ENCODE measurements around the gene PKD2L1. TPM values are rescaled to one million over a fixed set of nuclear protein-coding genes. Genes with fewer than 3 reads are reported as not detected.
"Not testable (repeated sequence)": the region's sequence is repeated elsewhere in the genome, so short reads cannot be mapped to it uniquely, and the experiment has no call there.

PKD2L1 gene
- total RNA-seq, 1 donor = not detected

DNA sequence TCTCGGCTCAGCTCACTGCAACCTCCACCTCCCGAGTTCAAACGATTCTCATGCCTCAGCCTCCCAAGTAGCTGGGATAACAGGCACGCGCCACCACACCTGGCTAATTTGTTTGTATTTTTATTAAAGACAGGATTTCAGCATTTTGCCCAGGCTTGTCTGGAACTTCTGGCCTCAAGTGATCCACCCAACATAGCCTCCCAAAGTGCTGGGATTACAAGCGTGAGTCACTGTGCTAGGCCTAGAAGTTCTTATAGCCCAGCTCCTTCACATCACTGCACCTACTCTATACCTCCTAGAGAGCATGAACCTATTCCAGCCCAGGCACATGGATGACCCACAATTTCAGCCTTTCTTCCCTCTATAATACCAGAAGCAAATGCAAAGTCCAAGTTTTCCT, 42.3 kb downstream of the PKD2L1 start:
- DNase-seq (ENCODE audit: low read depth in 2 of 3, low spot score in 2 of 3) = no peak

DNA sequence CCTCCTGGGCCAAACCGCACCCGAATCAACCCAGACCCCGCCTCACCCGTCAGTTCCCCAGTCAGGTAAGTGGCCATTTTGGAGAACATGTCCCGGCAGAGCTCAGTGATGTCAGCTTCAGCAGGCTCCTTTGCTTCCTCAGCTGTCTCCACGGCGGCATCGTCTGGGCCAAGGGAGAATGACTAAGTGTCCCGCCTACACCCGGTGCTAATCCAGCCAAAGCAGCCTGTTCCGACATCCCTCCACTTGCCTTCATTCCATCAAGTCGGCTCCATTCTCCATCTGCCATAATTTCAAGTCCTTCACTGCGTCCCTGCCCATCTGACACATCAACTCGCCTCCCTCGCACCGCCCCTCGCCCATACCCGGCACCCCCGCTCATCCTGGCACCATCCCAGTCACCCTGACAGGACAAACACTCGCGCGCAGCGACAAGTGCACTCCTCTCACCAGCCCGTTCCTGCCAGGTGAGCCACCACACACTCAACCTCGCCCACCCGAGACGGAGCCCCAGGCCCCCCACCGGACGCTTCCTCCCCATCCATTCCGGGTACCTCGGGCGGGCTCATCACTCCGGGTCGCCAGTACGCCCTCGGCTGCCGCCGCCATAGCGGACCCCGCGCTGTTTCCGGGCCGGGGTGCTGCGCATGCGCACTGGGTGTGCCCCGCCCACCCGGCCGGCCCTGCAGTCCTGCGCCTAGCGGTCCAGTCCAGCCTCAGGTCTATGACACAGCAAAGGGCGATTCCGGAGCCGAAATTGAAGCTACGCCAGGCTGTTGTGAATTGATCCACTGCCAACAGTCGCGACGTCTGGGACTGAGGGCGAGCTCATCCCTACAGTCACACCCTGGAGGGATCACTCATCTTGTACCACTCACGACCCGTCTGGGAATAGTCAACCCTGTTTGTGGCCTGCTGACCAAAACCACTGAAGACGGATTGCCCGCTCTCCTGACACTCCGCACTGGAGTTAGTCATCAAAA, 43.7 kb downstream of the PKD2L1 start, which contains the start of gene BLOC1S2:
TSS of gene BLOC1S2 (minus strand) at position 630 of the 983 bp plus-strand sequence. CDS start at position 609, 21 bp downstream.
- peak; percentile 76 to 89 (median 82) for DNase-seq (ENCODE audit: low read depth in 2 of 3, low spot score in 2 of 3)

DNA sequence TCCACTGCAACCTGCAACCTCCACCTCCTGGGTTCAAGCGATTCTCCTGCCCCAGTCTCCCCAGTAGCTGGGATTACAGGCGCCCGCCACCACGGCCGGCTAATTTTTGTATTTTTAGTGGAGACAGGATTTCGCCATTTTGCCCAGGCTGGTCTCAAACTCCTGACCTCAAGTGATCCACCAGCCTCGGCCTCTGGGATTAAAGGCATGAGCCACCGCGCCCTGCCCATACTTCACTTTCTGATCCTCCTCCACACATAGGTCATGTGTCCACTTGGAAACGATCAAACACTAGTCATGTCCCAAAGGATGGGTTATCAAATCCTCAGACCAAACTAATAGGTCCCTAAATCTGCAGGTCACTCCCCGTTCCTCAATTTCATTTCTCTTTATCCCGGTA, 44.7 kb downstream of the PKD2L1 start:
- DNase-seq (ENCODE audit: low read depth in 2 of 3, low spot score in 2 of 3) = not testable (repeated sequence)

DNA sequence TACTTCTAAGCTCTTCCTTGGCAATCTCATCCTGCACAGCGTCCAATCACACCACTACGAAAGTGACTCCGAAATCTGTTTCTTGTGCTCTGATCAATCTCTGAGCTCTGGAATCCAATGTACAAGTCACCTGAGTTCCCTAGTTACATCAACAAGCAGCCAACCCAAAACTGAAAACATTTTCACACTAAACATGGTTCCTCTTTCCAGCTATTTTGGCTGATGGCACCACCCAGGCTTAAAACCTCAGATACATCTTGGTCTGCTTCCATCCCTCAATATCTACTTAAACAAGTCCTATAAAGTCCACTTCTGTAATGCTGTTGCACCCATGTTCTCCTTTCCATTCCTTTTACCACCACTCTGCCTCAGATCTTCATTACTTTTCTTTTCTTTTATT, 47.1 kb downstream of the PKD2L1 start:
- DNase-seq (ENCODE audit: low read depth in 2 of 3, low spot score in 2 of 3) = no peak

DNA sequence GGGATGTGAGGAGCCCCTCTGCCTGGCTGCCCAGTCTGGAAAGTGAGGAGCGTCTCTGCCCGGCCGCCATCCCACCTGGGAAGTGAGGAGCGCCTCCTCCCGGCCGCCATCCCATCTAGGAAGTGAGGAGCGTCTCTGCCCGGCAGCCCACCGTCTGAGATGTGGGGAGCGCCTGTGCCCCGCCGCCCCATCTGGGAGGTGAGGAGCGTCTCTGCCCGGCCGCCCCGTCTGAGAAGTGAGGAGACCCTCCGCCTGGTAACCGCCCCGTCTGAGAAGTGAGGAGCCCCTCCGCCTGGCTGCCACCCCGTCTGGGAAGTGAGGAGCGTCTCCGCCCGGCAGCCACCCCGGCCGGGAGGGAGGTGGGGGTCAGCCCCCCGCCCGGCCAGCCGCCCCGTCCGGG, 53.1 kb downstream of the PKD2L1 start:
- DNase-seq (ENCODE audit: low read depth in 2 of 3, low spot score in 2 of 3) = not testable (repeated sequence)

DNA sequence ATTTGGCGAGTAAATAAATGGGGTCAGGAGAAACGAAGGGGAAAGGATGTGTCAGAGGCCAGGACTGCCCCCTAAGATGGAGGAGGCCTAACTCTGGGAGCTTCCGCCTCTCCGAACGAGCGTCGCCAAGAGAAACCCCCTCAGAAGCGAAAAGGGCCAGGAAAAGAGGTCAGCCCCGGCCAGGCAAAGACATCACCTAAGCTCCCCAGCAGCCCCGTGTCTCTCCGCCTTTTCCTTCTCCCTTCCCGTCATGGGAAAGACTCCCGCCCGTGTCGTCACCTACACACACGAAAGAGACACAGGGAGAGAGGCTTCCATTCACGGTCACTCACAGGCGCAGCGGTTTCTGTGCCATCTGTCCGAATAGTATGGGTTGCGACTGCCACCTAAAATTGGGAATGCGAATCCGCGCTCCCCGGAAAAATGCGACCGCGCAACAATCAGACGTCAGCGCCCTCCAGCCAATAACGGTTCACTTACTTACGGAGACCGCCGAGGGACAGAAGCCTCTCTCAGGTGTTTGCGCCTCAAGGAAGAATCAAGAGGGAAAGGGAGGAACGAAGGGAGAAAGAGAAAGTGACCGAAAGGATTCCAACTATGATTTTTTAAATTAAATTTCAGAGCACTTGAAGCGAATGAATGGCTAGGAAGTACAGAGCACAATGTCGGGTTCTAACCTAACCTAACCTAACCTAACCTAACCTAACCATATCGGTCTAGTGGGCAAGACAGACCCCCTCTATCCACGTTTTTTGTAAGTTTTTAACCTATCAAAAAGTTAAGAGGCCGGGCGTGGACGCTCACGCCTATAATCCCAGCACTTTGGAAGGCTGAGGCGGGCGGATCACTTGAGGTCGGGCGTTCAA, 62.6 kb downstream of the PKD2L1 start, which contains the start of gene CWF19L1:
TSS of gene CWF19L1 (minus strand) at position 400 of the 866 bp plus-strand sequence. CDS start at position 355, 45 bp downstream.
- peak; percentile 58 to 82 (median 79) for DNase-seq (ENCODE audit: low read depth in 2 of 3, low spot score in 2 of 3)

DNA sequence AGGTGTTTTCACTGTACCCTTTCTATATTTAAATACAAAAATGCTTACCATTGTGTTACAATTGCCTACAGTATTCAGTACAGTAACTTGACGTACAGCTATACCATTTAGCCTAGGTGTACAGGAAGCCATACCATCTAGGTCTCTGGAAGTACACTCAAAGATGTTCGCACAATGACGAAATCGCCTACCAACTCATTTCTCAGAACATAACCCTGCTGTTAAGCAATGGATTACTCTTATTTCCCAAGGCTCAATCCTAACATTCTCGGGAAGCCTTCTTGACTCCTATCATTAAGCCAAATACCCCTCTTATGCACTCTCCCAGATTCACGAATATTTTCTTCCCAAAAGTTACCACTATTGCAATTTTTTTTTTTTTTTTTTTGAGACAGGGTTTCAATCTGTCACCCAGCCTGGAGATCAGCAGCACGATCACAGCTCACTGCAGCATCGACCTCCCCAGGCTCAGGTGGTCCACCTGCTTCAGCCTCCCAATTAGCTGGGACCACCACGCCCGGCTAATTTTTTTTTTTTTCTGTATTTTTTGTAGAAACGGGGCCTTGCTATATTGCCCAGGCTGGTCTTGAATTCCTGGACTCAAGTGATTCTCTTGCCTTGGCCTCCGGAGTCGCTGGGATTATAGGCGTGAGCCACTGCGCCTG, 64.1 kb downstream of the PKD2L1 start:
- DNase-seq (ENCODE audit: low read depth in 2 of 3, low spot score in 2 of 3) = no peak

DNA sequence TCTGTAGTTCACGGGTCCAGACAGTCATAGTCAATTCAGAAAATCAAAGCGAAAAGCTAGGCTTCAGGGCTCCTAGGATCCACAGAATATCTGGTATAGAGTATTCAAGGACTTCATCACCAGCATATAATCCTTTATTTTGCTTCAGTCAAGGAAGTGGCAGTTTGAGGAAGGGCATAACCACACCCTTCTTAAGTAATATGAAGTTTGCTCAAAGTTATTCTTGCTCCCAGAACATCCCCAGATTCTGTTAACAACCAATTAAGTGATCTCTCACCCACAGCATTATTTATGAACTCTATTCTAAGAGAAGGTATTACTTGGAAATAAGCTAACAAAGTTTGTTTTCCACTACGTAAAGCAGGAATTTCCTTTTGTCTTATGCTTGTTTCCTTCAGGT, 75.8 kb downstream of the PKD2L1 start:
- no peak for DNase-seq (ENCODE audit: low read depth in 2 of 3, low spot score in 2 of 3)

DNA sequence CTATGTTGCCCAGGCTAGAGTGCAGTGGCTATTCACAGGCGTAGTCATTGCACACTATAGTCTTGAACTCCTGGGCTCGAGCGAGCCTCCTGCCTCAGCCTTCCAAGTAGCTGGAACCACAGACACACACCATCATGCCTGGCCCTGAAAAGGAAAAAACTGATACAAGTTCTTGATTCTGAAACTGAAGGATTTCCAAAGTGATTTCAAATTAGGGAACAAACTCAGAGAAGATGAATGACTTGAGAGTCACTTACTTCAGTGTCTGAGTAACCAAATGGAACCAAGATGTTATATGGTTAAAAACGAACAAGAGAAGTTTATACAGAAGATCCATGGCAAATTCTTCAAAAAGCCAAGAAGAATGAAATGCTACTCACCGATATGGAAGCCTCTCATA, 77.0 kb downstream of the PKD2L1 start:
- DNase-seq (ENCODE audit: low read depth in 2 of 3, low spot score in 2 of 3) = no peak

DNA sequence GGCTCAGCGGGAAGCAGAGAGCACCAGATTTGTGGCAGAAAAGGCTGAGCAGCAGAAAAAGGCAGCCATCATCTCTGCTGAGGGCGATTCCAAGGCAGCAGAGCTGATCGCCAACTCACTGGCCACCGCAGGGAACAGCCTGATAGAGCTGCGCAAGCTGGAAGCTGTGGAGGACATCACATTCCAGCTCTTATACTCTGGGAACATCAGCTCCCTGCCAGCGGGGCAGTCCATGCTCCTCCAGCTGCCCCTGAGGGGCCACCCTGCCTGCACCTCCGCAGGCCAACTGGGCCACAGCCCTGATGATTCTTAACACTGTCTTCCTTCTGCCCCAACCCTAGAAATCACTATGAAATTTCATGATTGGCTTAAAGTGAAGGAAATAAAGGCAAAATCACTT, 81.2 kb downstream of the PKD2L1 start:
- DNase-seq (ENCODE audit: low read depth in 2 of 3, low spot score in 2 of 3) = no peak

DNA sequence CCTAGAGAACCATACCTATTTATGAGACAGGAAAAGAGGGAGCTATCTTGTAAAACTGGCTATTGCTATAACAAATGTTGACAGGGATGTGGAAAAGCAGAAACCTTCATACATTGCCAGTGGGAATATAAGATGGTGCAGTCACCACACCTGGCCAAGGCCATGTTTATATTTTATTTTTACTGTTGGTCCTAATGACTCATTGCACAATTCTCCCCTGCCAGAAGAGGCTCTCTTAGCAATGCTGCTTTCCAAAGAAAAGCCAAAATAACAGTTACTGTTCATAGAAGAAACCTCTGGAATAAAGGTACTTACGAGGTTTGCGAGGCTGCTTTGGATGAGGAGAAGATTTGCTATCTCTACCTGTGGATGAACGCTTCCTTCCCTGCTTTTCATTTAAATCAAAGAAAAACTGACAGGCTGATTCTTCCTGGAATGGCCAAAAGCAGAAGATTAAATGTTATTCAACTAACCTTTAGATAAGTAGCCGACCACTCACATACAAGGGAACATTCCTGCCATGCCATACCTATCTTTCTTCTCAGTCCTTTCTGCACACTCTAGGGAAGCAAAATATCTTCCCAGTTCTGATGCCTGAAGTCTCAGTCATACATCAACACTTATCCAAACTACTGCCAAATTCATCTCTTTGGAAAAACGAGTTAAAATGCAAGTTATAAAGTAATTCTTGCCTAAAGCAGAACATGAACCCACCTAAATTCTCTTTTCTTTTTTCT, 84.4 kb downstream of the PKD2L1 start:
- DNase-seq (ENCODE audit: low read depth in 2 of 3, low spot score in 2 of 3) = no peak

DNA sequence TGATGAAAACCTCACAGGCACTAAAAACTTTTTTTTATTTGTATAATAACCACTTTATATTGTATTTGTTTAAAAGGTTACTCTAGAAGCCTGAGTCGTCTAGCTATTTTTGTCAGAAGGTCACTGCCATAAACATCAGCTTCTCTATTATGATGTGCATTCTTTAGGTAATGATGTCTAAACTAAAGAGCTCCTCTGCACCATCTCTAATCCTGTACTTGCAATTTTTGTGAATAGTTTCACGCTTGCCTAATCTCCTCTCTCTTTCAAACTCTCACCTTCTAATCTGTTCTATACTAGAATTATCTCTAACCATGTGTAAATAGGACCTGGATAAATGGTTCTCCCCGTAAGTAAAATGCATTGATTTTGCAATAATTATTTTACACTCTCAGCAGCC, 90.2 kb downstream of the PKD2L1 start:
- DNase-seq (ENCODE audit: low read depth in 2 of 3, low spot score in 2 of 3) = no peak

DNA sequence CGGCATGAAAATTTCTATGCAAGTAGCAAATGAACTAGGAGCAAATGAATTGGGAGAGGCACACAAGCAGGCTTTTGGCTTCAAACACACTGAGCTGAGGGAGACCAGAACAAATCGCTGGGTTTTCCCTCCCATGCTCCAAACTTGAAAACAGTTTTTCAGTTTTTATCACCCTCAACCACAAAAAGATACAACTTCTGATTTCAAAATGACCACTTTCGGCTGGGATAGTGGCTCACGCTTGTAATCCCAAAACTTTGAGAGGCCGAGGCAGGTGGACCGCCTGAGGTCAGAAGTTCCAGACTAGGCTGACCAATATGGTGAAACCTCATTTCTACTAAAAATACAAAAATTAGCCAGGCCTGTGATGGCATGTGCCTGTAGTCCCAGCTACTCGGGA, 91.6 kb downstream of the PKD2L1 start:
- DNase-seq (ENCODE audit: low read depth in 2 of 3, low spot score in 2 of 3) = no peak

Small RNA genes lying within 50 kb of the gene (small RNA-seq; reads per million reads assigned to genes)
- gene RNU6-422P = not detected

Other genes with a start within 250 kb of the PKD2L1 start
- gene CPN1, start 248.4 kb downstream of the PKD2L1 start, total RNA-seq = not detected
- gene ERLIN1, start 144.2 kb downstream of the PKD2L1 start, total RNA-seq = 33.9 TPM
- 6.7 TPM for gene CHUK, start 100.6 kb downstream of the PKD2L1 start, total RNA-seq
- 14.3 TPM for gene CWF19L1, start 62.6 kb downstream of the PKD2L1 start, total RNA-seq
- 11.3 TPM for gene BLOC1S2, start 43.5 kb downstream of the PKD2L1 start, total RNA-seq
- gene SCD, start 17.0 kb upstream of the PKD2L1 start, total RNA-seq = 21.3 TPM
- gene WNT8B, start 132.8 kb upstream of the PKD2L1 start, total RNA-seq = not detected
- gene SEC31B, start 189.6 kb upstream of the PKD2L1 start, total RNA-seq = 9.7 TPM
- 158 TPM for gene NDUFB8, start 199.6 kb upstream of the PKD2L1 start, total RNA-seq
- gene HIF1AN, start 205.7 kb upstream of the PKD2L1 start, total RNA-seq = 14.0 TPM

All from hematopoietic multipotent progenitor cell (in vitro differentiated cells).